GM21381 (cell line): ENCODE data around the gene ARFRP1.
"Not testable (repeated sequence)": the region's sequence is repeated elsewhere in the genome, so short reads cannot be mapped to it uniquely, and the experiment has no call there.

Experiments used
- ATAC-seq: cut with Tn5 transposase; IDR thresholded peaks from one replicate; pipeline ENCODE4 v1.9.1; 2021; ENCODE audit warnings: mild to moderate bottlenecking, moderate library complexity; ENCODE audit not compliant: unreplicated experiment

Gene ARFRP1

GRCh38 chr20:63733117-63733516 is 25.3 kb upstream of the ARFRP1 start:
- no peak for ATAC-seq

- ATAC-seq = no peak
Observed at GRCh38 chr20:63732118-63733095, 24.6 kb upstream of the ARFRP1 start.

GRCh38 chr20:63731410-63731809 is 23.6 kb upstream of the ARFRP1 start:
- no peak for ATAC-seq

- not testable (repeated sequence) for ATAC-seq
Observed at GRCh38 chr20:63730189-63730733, 22.5 kb upstream of the ARFRP1 start.

DNA sequence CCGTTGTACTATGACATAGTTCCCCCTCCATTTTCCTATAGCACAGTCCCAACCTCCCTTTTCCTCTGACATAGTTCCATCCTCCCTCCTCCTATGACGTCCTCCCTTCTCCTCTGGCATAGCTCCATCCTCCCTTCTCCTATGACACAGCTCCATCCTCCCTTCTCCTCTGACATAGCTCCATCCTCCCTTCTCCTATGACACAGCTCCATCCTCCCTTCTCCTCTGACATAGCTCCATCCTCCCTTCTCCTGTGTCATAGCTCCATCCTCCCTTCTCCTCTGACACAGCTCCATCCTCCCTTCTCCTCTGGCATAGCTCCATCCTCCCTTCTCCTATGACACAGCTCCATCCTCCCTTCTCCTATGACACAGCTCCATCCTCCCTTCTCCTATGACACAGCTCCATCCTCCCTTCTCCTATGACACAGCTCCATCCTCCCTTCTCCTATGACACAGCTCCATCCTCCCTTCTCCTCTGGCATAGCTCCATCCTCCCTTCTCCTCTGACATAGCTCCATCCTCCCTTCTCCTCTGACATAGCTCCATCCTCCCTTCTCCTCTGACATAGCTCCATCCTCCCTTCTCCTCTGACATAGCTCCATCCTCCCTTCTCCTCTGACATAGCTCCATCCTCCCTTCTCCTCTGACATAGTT is 15.3 kb upstream of the ARFRP1 start:
- not testable (repeated sequence) for ATAC-seq

GRCh38 chr20:63718996-63719395 is 11.2 kb upstream of the ARFRP1 start:
- ATAC-seq = no peak

DNA sequence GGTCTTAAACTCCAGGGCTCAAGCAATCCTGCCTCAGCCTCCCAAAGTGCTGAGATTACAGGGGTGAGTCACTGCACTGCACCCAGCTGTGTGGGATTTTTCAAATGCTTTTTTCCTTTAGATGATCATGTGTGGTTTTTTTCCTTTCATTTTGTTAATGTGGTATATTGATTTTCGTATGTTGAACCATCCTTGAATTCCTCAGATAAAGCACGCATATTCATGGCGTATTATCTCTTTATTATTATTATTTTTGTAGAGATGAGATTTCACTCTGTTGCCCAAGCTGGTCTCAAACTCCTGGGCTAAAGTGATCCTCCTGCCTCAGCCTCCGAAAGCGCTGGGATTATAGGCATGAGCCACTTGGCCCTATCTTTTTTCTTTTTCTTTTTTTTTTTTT is 7.1 kb upstream of the ARFRP1 start:
- no peak for ATAC-seq

- ATAC-seq = no peak
Observed at GRCh38 chr20:63712191-63712590, 4.4 kb upstream of the ARFRP1 start.

- no peak for ATAC-seq
Observed at GRCh38 chr20:63711085-63711645, 3.4 kb upstream of the ARFRP1 start.

- no peak for ATAC-seq
Observed at GRCh38 chr20:63709149-63709527, 1.4 kb upstream of the ARFRP1 start.

- ATAC-seq = no peak
Observed at GRCh38 chr20:63708301-63709148, 749 bp upstream of the ARFRP1 start.

- peak; percentile 21 for ATAC-seq
Observed at GRCh38 chr20:63706852-63707557, 771 bp downstream of the ARFRP1 start.

GRCh38 chr20:63706027-63706695 is 1.6 kb downstream of the ARFRP1 start:
- no peak for ATAC-seq

GRCh38 chr20:63705232-63706026 is 2.3 kb downstream of the ARFRP1 start:
- no peak for ATAC-seq

DNA sequence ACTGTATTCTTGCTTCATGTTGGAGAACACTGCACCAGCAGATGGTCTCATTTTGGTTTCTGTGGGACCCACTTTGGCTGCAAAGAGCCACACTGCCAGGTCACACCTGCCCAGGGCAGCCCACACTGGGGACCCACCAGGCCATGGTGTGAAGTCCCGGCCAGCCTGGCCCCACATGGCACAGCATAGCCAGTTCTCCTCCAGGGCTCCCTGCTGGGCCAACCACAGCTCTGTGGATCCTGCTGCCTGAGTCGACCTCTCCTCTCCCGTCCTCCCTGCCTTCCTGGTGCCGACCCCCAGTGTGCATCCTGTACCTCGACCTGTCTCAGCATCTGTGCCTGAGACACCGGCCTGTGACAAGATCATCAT is 3.0 kb downstream of the ARFRP1 start:
- ATAC-seq = no peak

DNA sequence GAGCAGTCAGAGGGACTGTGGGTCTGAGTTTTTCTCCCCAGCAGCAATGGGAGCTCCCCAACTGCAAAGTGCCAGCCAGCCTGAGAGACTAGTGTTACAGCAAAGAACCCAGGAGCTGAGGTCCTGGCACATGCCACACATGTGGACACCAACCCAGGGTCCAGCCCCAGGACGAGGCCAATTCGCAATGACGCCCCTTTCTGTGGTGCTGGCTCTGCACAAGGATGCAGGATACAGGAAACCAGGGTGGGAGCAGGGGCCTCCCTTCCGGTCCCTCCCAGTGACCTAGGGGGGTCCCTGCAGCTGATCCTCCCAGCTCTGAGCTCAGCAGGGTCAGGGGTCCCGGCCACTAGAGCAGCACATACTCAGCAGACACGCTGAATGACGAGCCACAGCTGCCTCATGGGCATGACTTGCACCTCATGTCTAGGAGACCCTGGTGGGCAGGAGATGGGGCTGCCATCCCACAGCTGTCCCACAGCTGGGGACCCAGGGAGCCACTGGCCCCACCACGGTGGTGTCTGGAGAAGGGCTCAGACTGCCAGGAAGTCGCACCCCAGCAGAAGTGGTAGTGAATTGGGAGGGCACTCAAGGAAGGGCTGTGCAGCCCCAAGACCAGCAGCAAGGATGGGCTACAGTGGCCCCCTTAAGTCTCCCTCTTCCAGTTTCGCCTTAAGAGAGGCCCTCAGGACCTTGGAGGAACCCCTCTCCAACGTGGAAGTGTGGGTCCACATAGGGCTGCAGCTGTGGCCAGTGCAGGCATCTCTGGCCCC is 3.6 kb downstream of the ARFRP1 start:
- ATAC-seq = no peak

DNA sequence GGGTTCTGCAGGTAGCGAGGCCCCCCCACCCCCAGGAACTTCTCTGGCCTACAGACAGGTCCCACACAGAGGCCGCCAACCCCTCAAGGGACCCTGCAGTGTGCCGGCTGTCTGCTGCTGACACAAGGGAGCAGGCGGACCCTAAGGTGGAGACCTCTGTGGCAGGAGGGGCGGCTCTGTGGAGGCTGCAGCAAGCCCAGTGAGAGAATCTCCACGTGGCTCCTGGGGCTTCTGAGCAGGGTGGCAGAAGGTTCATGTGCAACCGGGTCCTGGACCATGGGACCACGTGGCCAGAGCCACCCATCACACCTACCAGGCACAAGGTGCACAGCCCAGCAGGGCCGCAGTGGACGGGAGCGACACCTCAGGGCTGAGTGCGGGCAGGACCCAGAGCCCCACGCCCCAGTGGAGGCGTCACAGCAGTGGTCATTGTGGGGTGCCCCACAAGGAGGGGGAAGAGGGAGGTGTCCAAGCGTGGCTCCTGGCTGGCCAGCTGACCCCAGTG is 4.3 kb downstream of the ARFRP1 start:
- no peak for ATAC-seq
